Central memory CD8-positive, alpha-beta T cell (primary cell): ENCODE results near the gene C9.

Source experiments
- ATAC-seq: fragments of 150-1000 bp; cut with Tn5 transposase; replicated peaks from 2 replicates; pipeline ENCODE4 v1.10.0; 2022; ENCODE audit warnings: mild to moderate bottlenecking, moderate FRiP score, moderate number of reproducible peaks; ENCODE audit not compliant: poor library complexity, severe bottlenecking; ENCODE audit errors: extremely low read depth
- DNase-seq, 2 donors: peaks; one replicate each; pipeline ENCODE4 v3.0.0; 2021; ENCODE audit warnings: low spot score in 2 of 2
- H3K27ac Mint-ChIP-seq: one replicate; pipeline ENCODE4 v1.8.0; 2022; ENCODE audit warnings: low read depth, mild to moderate bottlenecking, moderate library complexity, mixed read lengths
- H3K27me3 Mint-ChIP-seq: one replicate; pipeline ENCODE4 v1.8.0; 2022; ENCODE audit warnings: mixed read lengths
- H3K36me3 Mint-ChIP-seq: one replicate; pipeline ENCODE4 v1.8.0; 2022; ENCODE audit warnings: mild to moderate bottlenecking, moderate library complexity, mixed read lengths; ENCODE audit not compliant: insufficient read depth
- H3K4me1 Mint-ChIP-seq: one replicate; pipeline ENCODE4 v1.8.0; 2022; ENCODE audit warnings: mixed read lengths
- H3K4me3 Mint-ChIP-seq: one replicate; pipeline ENCODE4 v1.8.0; 2022; ENCODE audit warnings: mild to moderate bottlenecking, moderate library complexity, mixed read lengths
- H3K9me3 Mint-ChIP-seq: one replicate; pipeline ENCODE4 v1.8.0; 2022; ENCODE audit warnings: mixed read lengths

Gene C9

GRCh38 chr5:39264528-39264927 is 99.8 kb downstream of the C9 start:
- Mint-ChIP-seq H3K4me1 (peaks cover 65% of the 10 kb centered on the region), H3K27ac (peak overlapping the region; percentile 17), H3K4me3 (peak overlapping the region; percentile 48), H3K36me3 (peaks cover 4% of the 10 kb centered on the region), H3K9me3 (no peaks in the 10 kb centered on the region), H3K27me3 (no peaks in the 10 kb centered on the region)
- DNase-seq (no peak), ATAC-seq (peak; percentile 52)

GRCh38 chr5:39262981-39263380 is 101.3 kb downstream of the C9 start:
- Mint-ChIP-seq H3K4me3 (no peak overlapping the region), H3K4me1 (peaks cover 74% of the 10 kb centered on the region), H3K27ac (peak overlapping the region; percentile 27), H3K9me3 (no peaks in the 10 kb centered on the region), H3K27me3 (no peaks in the 10 kb centered on the region), H3K36me3 (peaks cover 6% of the 10 kb centered on the region)
- DNase-seq (no peak), ATAC-seq (peak; percentile 36)

- H3K4me1 Mint-ChIP-seq = peaks cover 83% of the 10 kb centered on the region
- H3K36me3 Mint-ChIP-seq = peaks cover 4% of the 10 kb centered on the region
- H3K27me3 Mint-ChIP-seq = no peaks in the 10 kb centered on the region
- H3K4me3 Mint-ChIP-seq = no peak overlapping the region
- ATAC-seq (no peak), DNase-seq (no peak)
- H3K9me3 Mint-ChIP-seq = no peaks in the 10 kb centered on the region
- no peak overlapping the region for H3K27ac Mint-ChIP-seq
These were observed 104.2 kb downstream of the C9 start for GRCh38 chr5:39260095-39260494.

- ATAC-seq = no peak
- H3K27ac Mint-ChIP-seq = no peak overlapping the region
- peaks cover 74% of the 10 kb centered on the region for H3K4me1 Mint-ChIP-seq
- no peaks in the 10 kb centered on the region for H3K9me3 Mint-ChIP-seq
- H3K4me3 Mint-ChIP-seq = no peak overlapping the region
- peaks cover 2% of the 10 kb centered on the region for H3K36me3 Mint-ChIP-seq
- no peaks in the 10 kb centered on the region for H3K27me3 Mint-ChIP-seq
- DNase-seq = no peak
These were observed 106.7 kb downstream of the C9 start for GRCh38 chr5:39257554-39257953.

GRCh38 chr5:39256477-39257235 is 107.6 kb downstream of the C9 start:
- Mint-ChIP-seq H3K36me3 (peaks cover 2% of the 10 kb centered on the region), H3K27me3 (no peaks in the 10 kb centered on the region), H3K9me3 (no peaks in the 10 kb centered on the region), H3K27ac (no peak overlapping the region), H3K4me1 (peaks cover 67% of the 10 kb centered on the region), H3K4me3 (no peak overlapping the region)
- ATAC-seq (peak; percentile 52), DNase-seq (no peak)

- peaks cover 6% of the 10 kb centered on the region for H3K36me3 Mint-ChIP-seq
- H3K9me3 Mint-ChIP-seq = no peaks in the 10 kb centered on the region
- H3K4me3 Mint-ChIP-seq = no peak overlapping the region
- DNase-seq (no peak), ATAC-seq (no peak)
- no peak overlapping the region for H3K27ac Mint-ChIP-seq
- H3K27me3 Mint-ChIP-seq = no peaks in the 10 kb centered on the region
- peaks cover 56% of the 10 kb centered on the region for H3K4me1 Mint-ChIP-seq
These were observed 108.9 kb downstream of the C9 start for GRCh38 chr5:39255406-39255805.

- Mint-ChIP-seq H3K27ac (no peak overlapping the region), H3K4me1 (peaks cover 53% of the 10 kb centered on the region), H3K36me3 (peaks cover 12% of the 10 kb centered on the region), H3K9me3 (peaks cover 4% of the 10 kb centered on the region), H3K27me3 (no peaks in the 10 kb centered on the region), H3K4me3 (no peak overlapping the region)
- DNase-seq (no peak), ATAC-seq (no peak)
These were observed 109.6 kb downstream of the C9 start for GRCh38 chr5:39254671-39255070.

GRCh38 chr5:39253196-39253595 is 111.1 kb downstream of the C9 start:
- Mint-ChIP-seq H3K4me1 (peaks cover 42% of the 10 kb centered on the region), H3K9me3 (peaks cover 4% of the 10 kb centered on the region), H3K27ac (no peak overlapping the region), H3K27me3 (no peaks in the 10 kb centered on the region), H3K4me3 (no peak overlapping the region), H3K36me3 (peaks cover 14% of the 10 kb centered on the region)
- no peak for DNase-seq
- ATAC-seq = no peak

GRCh38 chr5:39249564-39250274 is 114.6 kb downstream of the C9 start:
- Mint-ChIP-seq H3K4me1 (peaks cover 35% of the 10 kb centered on the region), H3K9me3 (peaks cover 4% of the 10 kb centered on the region), H3K36me3 (peaks cover 22% of the 10 kb centered on the region), H3K27me3 (no peaks in the 10 kb centered on the region), H3K4me3 (no peak overlapping the region), H3K27ac (peak overlapping the region; percentile 25)
- ATAC-seq (no peak), DNase-seq (no peak)

GRCh38 chr5:39249069-39249468 is 115.2 kb downstream of the C9 start:
- H3K4me3 Mint-ChIP-seq = no peak overlapping the region
- H3K9me3 Mint-ChIP-seq = peaks cover 4% of the 10 kb centered on the region
- peaks cover 22% of the 10 kb centered on the region for H3K36me3 Mint-ChIP-seq
- DNase-seq (no peak), ATAC-seq (no peak)
- H3K4me1 Mint-ChIP-seq = peaks cover 31% of the 10 kb centered on the region
- H3K27me3 Mint-ChIP-seq = no peaks in the 10 kb centered on the region
- peak overlapping the region; percentile 25 for H3K27ac Mint-ChIP-seq

GRCh38 chr5:39240750-39241149 is 123.5 kb downstream of the C9 start:
- H3K4me3 Mint-ChIP-seq = no peak overlapping the region
- no peak for ATAC-seq
- H3K27me3 Mint-ChIP-seq = no peaks in the 10 kb centered on the region
- peaks cover 52% of the 10 kb centered on the region for H3K4me1 Mint-ChIP-seq
- H3K9me3 Mint-ChIP-seq = peaks cover 7% of the 10 kb centered on the region
- no peak for DNase-seq
- H3K27ac Mint-ChIP-seq = no peak overlapping the region
- H3K36me3 Mint-ChIP-seq = peaks cover 8% of the 10 kb centered on the region

- ATAC-seq = no peak
- peak overlapping the region; percentile 22 for H3K27ac Mint-ChIP-seq
- DNase-seq = no peak
- H3K4me3 Mint-ChIP-seq = no peak overlapping the region
- H3K36me3 Mint-ChIP-seq = peaks cover 7% of the 10 kb centered on the region
- H3K9me3 Mint-ChIP-seq = peaks cover 7% of the 10 kb centered on the region
- peaks cover 43% of the 10 kb centered on the region for H3K4me1 Mint-ChIP-seq
- H3K27me3 Mint-ChIP-seq = no peaks in the 10 kb centered on the region
These were observed 125.8 kb downstream of the C9 start for GRCh38 chr5:39238366-39239105.
